ENCODE data around the gene TIMM44. TPM values are rescaled to one million over a fixed set of nuclear protein-coding genes. Genes with fewer than 3 reads are reported as not detected.

TIMM44 gene
- total RNA-seq, 1 donor from 2014 or later = 43.7 TPM

DNA sequence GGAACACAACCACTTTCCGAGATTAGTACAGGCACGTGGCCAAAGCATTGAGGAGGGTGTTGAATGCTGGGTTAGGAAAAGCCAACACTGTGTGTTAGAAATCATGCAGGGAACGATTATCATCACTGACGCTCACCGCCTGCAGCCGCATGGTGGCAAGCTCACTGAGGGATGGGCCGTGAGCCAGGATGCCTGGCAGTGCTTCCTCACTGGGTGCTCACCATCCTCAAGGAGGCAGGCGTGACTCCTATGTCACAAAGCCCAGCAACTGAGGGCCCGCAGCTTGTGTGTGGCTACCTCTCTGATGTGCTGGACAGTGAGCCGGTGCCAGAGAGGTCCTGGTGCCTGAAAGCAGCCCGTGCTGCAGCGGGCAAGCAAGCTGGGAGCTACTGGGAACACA, 30.4 kb upstream of the TIMM44 start:
- peaks cover 18% of the 10 kb centered on the region for H3K79me2 ChIP-seq (ENCODE audit: low read depth)
- H3K9me3 ChIP-seq (ENCODE audit: low read depth) = no peaks in the 10 kb centered on the region
- Mint-ChIP-seq H3K27ac (no peak overlapping the region), H3K9me3 (no peaks in the 10 kb centered on the region), H3K36me3 (peaks cover 18% of the 10 kb centered on the region), H3K4me1 (no peaks in the 10 kb centered on the region), H3K27me3 (ENCODE audit: insufficient read depth, low read depth) (peaks cover 2% of the 10 kb centered on the region), H3K4me3 (no peak overlapping the region)
- H2AFZ ChIP-seq (replicated peaks) = no peak overlapping the region
- H3K4me2 ChIP-seq = no peak overlapping the region
- no peak overlapping the region for H3K9ac ChIP-seq
- no peak for DNase-seq (ENCODE audit: low spot score)
- no peak overlapping the region for H3K4me3 ChIP-seq
- no peaks in the 10 kb centered on the region for H3K36me3 ChIP-seq
- no peaks in the 10 kb centered on the region for H3K27me3 ChIP-seq
- TF ChIP-seq EZH2phosphoT487 (IDR thresholded peaks at IDR 0.05) (no peak), EZH2 (IDR thresholded peaks at IDR 0.05) (no peak)
- TF ChIP-seq, protein P1, sequence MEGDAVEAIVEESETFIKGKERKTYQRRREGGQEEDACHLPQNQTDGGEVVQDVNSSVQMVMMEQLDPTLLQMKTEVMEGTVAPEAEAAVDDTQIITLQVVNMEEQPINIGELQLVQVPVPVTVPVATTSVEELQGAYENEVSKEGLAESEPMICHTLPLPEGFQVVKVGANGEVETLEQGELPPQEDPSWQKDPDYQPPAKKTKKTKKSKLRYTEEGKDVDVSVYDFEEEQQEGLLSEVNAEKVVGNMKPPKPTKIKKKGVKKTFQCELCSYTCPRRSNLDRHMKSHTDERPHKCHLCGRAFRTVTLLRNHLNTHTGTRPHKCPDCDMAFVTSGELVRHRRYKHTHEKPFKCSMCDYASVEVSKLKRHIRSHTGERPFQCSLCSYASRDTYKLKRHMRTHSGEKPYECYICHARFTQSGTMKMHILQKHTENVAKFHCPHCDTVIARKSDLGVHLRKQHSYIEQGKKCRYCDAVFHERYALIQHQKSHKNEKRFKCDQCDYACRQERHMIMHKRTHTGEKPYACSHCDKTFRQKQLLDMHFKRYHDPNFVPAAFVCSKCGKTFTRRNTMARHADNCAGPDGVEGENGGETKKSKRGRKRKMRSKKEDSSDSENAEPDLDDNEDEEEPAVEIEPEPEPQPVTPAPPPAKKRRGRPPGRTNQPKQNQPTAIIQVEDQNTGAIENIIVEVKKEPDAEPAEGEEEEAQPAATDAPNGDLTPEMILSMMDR (IDR thresholded peaks at IDR 0.05) = no peak
- peaks cover 14% of the 10 kb centered on the region for H3F3A ChIP-seq (ENCODE audit: low read depth)
- no peaks in the 10 kb centered on the region for H3K4me1 ChIP-seq
- no peak overlapping the region for H3K27ac ChIP-seq
- H4K20me1 ChIP-seq (ENCODE audit: low read depth) = peaks cover 75% of the 10 kb centered on the region

DNA sequence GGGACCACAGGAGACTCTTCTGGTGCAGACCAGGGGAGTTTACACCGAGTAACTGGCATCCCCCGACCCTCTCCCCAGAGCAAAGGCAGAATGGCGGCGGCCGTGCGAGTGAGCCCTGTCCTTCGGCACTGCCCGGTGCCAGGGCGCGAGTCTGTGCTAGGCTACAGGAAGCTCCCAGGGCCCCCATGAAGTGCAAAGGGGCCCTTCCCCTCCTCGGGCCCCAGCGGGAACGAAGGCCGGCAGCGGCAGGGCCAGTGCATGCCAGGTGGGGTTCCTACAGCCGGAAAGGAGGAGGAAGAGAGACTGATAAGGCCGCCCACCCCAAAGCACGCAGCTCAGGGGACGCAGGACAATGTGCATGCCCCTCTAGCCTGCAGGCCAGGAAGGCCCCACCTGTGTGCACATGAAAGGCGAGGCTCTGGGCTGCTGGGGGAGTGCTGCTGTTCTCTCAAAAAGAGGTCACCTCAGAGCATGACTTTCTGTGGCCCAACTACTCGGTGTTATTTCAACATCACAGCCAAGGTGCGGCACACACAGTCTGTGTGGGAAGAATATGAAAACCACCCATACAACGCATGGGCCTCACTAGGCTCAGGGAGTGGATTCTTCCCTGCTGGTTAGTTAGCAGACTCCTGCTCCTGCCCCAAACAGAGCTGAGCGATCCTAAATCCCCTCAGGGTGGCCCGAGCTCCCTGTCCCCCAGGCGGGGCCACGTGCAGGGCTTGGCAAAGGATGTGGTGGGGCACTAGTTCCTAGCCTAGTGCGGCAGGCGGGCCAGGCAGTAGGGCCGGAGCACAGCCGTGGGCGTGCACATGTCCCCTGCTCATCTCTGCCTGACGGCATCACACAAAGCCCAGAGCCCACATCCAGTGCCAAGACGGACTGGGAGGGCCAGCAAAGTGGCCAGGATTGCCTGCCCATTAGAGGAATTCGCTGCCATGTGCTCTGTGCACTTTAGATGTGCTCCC, 28.4 kb upstream of the TIMM44 start:
- Mint-ChIP-seq H3K27ac (no peak overlapping the region), H3K4me3 (no peak overlapping the region), H3K9me3 (no peaks in the 10 kb centered on the region), H3K27me3 (ENCODE audit: insufficient read depth, low read depth) (peaks cover 2% of the 10 kb centered on the region), H3K4me1 (no peaks in the 10 kb centered on the region), H3K36me3 (peaks cover 26% of the 10 kb centered on the region)
- no peak overlapping the region for H3K9ac ChIP-seq
- H3K27ac ChIP-seq = peak overlapping the region; percentile 51
- H3K4me2 ChIP-seq = no peak overlapping the region
- H3K36me3 ChIP-seq = no peaks in the 10 kb centered on the region
- no peak overlapping the region for H3K4me3 ChIP-seq
- H3K4me1 ChIP-seq = no peaks in the 10 kb centered on the region
- H3K27me3 ChIP-seq = no peaks in the 10 kb centered on the region
- TF ChIP-seq EZH2phosphoT487 (IDR thresholded peaks at IDR 0.05) (no peak), EZH2 (IDR thresholded peaks at IDR 0.05) (no peak)
- TF ChIP-seq, protein P1 (IDR thresholded peaks at IDR 0.05) = no peak
- H2AFZ ChIP-seq (replicated peaks) = no peak overlapping the region
- H4K20me1 ChIP-seq (ENCODE audit: low read depth) = peaks cover 61% of the 10 kb centered on the region
- no peak for DNase-seq (ENCODE audit: low spot score)
- H3K9me3 ChIP-seq (ENCODE audit: low read depth) = no peaks in the 10 kb centered on the region
- peaks cover 14% of the 10 kb centered on the region for H3F3A ChIP-seq (ENCODE audit: low read depth)
- peaks cover 17% of the 10 kb centered on the region for H3K79me2 ChIP-seq (ENCODE audit: low read depth)

DNA sequence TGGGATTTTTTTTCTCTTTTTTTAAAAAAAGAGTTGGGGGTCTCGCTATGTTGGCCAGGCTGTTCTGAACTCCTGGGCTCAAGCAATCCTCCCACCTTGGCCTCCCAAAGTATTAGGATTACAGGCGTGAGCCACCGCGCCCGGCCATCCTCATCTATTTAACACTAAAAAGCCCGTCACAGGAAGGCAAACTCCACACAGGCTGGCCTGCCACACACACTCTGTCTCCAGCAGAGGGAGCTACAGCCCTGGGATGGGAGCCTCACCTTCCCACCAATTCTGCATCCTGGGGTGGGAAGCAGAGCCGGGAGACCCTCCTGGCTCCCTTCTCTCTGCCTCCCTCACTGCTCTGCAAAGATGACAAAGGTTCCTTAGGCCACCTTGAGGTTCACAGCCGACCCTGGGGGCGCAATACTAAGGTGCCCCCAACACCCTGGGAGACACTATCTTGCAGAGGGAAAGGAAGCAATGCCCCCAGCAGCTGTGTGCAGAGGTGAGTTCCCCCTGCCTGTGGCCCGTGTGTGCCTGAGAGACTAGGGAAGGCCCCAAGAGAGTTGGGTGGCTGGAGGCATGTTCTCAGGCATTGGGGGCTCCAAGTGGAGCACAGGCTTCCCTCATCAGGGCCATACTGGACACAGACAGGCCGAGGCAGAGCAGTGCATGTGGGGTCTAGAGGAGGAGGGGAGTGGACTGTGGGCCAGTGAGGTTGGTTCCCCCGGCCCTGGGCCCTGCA, 27.4 kb upstream of the TIMM44 start:
- peak; percentile 86 for DNase-seq (ENCODE audit: low spot score)
- H3K79me2 ChIP-seq (ENCODE audit: low read depth) = peaks cover 17% of the 10 kb centered on the region
- H3K9me3 Mint-ChIP-seq = no peaks in the 10 kb centered on the region
- H3K27ac ChIP-seq = peak overlapping the region; percentile 51
- TF ChIP-seq, protein P1 (IDR thresholded peaks at IDR 0.05) = peak; percentile 85
- TF ChIP-seq EZH2phosphoT487 (IDR thresholded peaks at IDR 0.05) = no peak
- no peak overlapping the region for H3K4me3 Mint-ChIP-seq
- H3K27me3 Mint-ChIP-seq (ENCODE audit: insufficient read depth, low read depth) = peaks cover 2% of the 10 kb centered on the region
- H3K4me2 ChIP-seq = no peak overlapping the region
- peaks cover 31% of the 10 kb centered on the region for H3K36me3 Mint-ChIP-seq
- H3F3A ChIP-seq (ENCODE audit: low read depth) = peaks cover 14% of the 10 kb centered on the region
- no peak overlapping the region for H2AFZ ChIP-seq (replicated peaks)
- peaks cover 54% of the 10 kb centered on the region for H4K20me1 ChIP-seq (ENCODE audit: low read depth)
- H3K4me1 ChIP-seq = no peaks in the 10 kb centered on the region
- no peaks in the 10 kb centered on the region for H3K27me3 ChIP-seq
- no peak overlapping the region for H3K9ac ChIP-seq
- H3K4me3 ChIP-seq = no peak overlapping the region
- H3K27ac Mint-ChIP-seq = no peak overlapping the region
- H3K9me3 ChIP-seq (ENCODE audit: low read depth) = no peaks in the 10 kb centered on the region
- H3K36me3 ChIP-seq = no peaks in the 10 kb centered on the region
- H3K4me1 Mint-ChIP-seq = no peaks in the 10 kb centered on the region
